ENCODE results near the gene TRIM38.

- TF ChIP-seq POLR2A (IDR thresholded peaks at IDR 0.05) = no peak
- TF ChIP-seq, protein P1, sequence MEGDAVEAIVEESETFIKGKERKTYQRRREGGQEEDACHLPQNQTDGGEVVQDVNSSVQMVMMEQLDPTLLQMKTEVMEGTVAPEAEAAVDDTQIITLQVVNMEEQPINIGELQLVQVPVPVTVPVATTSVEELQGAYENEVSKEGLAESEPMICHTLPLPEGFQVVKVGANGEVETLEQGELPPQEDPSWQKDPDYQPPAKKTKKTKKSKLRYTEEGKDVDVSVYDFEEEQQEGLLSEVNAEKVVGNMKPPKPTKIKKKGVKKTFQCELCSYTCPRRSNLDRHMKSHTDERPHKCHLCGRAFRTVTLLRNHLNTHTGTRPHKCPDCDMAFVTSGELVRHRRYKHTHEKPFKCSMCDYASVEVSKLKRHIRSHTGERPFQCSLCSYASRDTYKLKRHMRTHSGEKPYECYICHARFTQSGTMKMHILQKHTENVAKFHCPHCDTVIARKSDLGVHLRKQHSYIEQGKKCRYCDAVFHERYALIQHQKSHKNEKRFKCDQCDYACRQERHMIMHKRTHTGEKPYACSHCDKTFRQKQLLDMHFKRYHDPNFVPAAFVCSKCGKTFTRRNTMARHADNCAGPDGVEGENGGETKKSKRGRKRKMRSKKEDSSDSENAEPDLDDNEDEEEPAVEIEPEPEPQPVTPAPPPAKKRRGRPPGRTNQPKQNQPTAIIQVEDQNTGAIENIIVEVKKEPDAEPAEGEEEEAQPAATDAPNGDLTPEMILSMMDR (IDR thresholded peaks at IDR 0.05) = no peak
- no peak for TF ChIP-seq EP300 (IDR thresholded peaks at IDR 0.05)
Measured at GRCh38 chr6:25934735-25935313, 27.8 kb upstream of the TRIM38 start.

All from sigmoid colon (tissue), 4 donors.